Adipose tissue (tissue), 3 donors: ENCODE data around the gene KCNQ1OT1. TPM values are rescaled to one million over a fixed set of nuclear protein-coding genes. Genes with fewer than 3 reads are reported as not detected.

ENCODE experiments used
- H3K27ac ChIP-seq: one replicate; pipeline ENCODE4 v1.5.1; 2013; ENCODE audit warnings: low read depth, low read length
- WGBS, 3 donors: extraction: QIAGEN DNeasy Blood & Tissue Kit; methylation state at CpG; one replicate each; pipeline ENCODE4 v1.1.7; 2013; 5-methylcytosine and 5-hydroxymethylcytosine counted together
- polyA plus RNA-seq, 3 donors: library from polyadenylated mRNA; stranded (reverse); fragments of 200-250 nt; gene quantifications; one replicate each; pipeline ENCODE4 v1.2.3, GENCODE V29; 2013
- donor health status: healthy with polysubstance abuse.
- donor health status: Bipolar disorder and iron deficiency.
- donor health status: healthy.

KCNQ1OT1 gene
- polyA plus RNA-seq, 3 donors: 0.03 to 0.45 (median 0.06) TPM

DNA sequence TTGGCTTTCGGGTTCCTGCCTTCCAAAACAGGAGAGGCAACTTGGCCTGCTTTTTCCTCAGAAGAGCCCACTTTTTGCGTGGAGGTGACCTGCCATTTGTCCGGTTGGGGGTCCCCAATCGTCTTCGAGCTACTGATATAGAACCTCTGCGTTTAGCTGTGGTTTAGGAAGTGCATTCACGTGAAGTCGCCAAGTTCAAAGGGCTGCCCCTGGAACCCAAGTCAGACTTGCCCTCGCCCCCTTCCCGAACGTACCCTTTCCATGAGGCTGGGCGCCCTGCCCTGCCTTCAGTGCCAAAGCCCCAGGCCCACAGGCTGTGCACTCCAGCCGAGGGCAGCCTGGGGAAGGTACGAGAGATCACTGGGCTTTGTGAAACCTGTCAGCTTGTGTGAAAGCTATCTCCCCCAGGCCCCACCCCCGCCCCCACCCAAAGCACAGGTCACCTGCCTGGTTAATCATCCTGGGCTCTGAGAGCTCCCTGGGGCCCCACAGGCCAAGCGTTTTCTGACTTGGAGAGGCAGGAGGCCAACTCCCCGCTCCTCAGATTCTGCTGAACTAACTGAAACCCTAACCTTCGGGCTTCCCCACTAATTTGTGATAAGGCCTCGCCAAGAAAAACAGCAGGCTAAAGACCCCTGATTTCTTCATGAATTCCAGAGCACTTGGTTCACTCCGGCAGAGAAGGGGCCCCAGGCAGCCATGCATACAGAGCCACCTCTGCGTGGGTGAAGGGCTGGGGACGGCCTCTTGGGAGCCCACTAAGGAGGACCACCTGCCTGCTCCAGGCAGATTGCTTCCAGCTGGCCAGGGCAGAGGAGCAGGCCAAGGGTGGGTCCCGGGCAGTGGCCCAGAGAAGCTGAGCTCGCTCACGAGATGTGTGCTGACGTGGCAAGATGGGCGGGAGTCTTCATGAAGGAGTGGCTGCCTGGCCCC lies 25.8 kb upstream of the KCNQ1OT1 start:
- no peak overlapping the region for H3K27ac ChIP-seq
- 75 to 82% (median 79%) methylated on average over 27 of the region's 27 CpGs for WGBS, 3 donors

DNA sequence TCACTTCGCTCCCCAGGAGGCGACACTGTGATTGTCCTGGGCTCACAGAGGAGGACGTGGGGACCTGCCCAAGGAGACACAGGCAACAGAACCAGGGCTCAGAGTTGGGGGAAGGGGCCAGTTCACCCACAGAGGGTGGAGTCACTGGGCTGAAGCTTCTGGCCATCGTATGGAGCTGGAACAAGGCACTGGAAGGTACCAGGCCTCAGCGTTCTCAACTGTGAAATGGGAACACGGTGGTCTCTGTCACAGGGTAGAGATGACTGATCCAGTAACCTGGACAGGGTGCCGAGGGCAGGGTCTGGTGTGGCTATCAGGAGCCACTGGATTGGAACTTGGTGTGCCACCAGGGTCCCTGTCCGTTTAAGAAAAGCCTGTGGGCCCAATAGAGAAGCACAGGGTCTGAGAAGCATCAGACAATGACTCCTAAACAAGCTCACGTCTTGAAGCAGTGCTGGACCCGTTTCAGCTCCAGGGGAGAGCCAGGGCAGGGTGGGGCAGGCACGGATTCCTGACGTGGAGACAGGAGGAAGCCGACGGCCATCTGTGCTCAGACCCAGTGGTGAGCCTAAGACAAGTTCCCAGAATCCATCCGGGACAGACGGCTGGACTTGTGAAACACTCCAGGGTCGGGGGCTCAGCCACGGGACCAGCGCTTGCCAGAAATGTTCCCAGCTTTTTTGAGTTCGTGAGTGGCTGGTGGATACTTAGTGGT lies 25.0 kb upstream of the KCNQ1OT1 start:
- H3K27ac ChIP-seq: no peak overlapping the region
- 73 to 83% (median 75%) methylated on average over 20 of the region's 20 CpGs for WGBS, 3 donors

DNA sequence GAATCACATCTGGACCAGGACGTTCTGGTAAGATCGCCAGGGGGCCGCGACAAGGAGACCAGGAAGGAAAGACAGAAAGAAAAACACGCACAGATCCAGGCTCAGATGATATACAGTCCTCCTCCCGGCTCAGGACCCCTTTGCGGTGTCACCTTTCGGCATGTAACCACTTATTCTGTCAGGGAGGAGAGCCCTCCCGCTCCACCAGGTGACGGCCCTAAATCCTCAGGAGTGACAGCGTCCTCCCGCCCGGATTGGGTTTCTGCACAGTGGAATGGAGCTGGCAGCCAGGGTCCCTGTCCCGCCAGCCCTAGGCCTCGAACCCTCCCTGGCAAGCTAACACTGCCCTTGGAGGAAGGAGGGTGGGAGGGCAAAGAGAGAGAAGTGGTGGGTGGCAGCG lies 24.3 kb upstream of the KCNQ1OT1 start:
- H3K27ac ChIP-seq: no peak overlapping the region
- 95 to 97% (median 95%) methylated on average over 16 of the region's 16 CpGs for WGBS, 3 donors

DNA sequence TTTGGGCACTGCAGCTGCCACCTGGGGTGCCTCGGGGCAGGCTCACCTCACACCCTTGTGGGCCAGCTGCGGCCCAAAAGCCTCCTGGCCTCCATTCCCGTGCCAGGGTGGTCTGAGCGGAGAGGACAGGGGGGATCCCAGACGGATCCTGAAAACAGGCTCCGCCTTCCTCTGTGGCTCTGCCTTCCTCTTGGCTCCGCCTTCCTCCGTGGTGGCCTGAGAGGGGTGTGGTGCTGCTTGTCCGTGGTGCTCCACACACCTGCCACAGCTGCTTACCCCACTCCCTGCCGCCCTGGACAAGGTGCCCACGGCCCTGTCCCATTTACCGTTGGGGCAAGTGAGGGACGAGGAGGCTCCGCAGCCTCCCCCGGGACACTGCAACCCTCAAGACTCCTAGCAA lies 23.2 kb upstream of the KCNQ1OT1 start:
- no peak overlapping the region for H3K27ac ChIP-seq
- 90 to 95% (median 92%) methylated on average over 11 to 15 of the region's 15 CpGs for WGBS, 3 donors

DNA sequence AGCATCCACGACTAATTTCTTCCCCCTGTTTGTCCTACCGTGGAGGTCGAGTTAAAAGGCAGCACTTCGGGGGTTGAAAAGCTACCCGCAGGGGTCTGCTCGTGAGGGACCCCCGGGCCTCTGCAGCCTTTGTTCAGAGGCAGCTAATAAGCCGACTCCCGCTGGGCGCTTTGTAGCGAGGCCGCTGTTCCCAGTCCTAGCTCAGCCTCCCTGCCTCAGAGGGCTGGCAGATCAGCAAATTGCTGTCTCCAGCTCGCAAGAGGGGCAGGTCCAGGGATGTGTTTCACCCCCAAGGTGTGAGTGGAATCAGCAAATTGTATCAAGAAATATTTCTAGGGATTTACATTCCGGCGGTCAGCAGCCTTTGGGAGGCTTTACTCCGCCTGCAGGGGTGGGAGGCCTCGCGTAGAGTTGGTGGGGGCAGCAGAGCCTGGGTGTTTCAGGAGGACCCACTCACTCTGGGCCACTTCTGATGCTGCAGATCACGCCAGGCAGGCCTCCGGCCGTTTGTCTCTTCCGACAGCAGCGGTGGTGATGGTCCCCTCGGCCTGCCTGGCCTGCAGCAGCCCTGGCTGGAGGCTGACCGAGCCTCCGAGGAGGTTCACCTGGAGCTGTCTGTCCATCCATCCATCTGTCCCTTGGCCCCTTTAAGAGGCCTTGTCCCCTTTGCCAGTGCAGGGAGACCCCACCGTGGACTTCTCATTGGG lies 21.6 kb upstream of the KCNQ1OT1 start:
- H3K27ac ChIP-seq: no peak overlapping the region
- 89 to 92% (median 90%) methylated on average over 26 to 27 of the region's 27 CpGs for WGBS, 3 donors

DNA sequence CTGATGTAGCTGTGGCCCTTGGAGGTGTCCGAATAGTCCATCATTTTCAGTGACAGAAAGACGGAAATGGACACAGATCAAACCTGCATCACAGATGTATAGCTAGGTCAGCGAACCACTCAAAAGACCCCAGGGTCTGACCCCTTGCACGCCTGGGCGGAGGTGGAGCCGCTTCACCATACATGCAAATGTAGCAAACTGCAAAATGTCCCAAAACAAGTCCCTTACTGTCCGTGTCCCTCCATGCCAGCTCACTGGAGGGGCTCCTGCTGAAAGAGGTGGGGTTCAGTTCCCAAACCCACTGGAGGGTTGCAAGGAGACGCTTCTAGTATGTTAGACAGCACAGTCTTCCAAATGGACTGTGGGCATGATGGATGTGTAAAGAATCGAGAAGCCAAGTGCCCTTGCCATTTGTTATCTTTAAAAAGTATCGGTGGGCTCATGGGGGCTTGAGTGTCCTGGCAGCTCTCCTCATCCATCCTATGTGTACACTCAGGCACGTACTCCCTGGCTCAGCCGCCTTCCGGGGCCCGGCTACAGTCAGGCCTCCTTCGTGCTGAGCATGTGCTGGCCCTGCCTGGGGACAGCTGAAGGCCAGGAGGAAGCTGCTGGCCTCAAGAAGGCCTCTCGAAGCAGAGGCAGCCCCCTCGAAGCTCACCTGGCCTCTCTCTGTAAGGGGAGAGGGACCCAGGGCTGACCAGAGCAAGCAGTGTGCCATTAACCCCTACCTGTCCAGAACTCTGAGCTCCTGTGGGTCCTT lies 20.2 kb upstream of the KCNQ1OT1 start:
- H3K27ac ChIP-seq: no peak overlapping the region
- WGBS, 3 donors: 85 to 92% (median 88%) methylated on average over 16 to 17 of the region's 17 CpGs

DNA sequence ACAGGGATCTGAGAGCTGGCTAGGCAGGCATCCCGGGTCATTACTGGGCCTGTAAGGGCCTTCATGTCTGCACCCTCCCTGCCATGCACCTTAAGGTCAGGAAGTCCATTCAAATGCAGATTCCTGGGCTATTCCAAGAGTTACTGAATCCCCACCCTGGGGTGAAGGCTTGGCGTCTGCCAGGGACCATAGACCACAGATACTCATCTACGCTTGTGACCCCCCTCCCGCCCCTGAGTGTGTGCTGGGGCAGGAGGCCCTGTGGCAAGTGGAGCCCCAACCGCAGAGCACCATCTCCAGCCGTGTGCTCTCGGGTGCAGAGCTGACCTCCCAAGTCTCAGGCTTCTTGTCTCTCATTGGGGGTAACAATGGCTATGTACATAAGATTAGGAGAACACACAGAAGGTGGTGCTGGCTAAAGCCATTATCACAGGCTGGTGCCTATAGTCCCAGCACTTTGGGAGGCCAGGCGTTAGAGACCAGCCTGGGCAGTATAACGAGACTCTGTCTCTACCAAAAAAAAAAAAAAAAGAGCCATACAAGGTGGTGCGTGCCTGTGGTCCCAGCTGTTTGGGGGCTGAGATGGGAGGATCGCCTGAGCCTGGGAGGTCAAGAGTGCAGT lies 19.1 kb upstream of the KCNQ1OT1 start:
- 89 to 96% (median 96%) methylated on average over 11 of the region's 11 CpGs for WGBS, 3 donors
- no peak overlapping the region for H3K27ac ChIP-seq

DNA sequence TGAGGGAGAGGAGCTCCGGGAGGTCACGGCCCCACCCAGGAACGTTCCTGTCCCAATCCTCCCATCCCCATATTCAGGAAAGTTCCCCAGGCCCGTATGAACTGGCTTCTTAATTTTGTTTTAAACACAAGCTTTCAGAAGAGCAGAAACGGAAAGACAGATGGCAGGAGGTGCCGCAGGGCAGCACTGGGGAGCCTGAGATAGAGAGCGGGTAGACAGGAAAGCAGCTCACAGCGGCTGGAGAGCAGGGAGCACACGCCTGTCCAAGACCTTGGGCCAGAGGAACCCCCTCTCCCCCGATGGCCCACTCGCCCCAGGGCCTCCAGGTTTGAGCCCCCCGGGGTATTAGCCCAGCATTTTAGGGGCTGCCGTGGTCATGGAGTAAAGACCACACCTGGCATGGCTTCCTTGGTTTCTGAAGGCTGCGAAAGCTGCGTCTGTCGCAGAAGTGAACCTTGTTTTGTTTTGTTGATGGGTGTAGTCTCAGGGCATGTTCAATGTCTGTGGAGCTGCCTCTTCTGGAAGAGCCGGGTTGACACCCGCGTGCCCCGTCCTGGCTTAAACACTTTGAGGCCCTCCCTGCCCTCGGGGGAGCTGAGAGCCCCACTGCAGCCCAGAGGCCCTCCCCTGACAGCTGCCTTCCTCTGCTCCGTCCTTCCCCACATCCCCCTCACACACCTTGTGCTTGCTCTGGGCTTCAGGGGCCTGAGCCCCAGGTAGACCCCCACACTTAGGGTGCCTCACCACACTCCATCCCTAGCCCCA lies 17.9 kb upstream of the KCNQ1OT1 start:
- WGBS, 3 donors: 83 to 87% (median 86%) methylated on average over 22 of the region's 22 CpGs
- no peak overlapping the region for H3K27ac ChIP-seq

DNA sequence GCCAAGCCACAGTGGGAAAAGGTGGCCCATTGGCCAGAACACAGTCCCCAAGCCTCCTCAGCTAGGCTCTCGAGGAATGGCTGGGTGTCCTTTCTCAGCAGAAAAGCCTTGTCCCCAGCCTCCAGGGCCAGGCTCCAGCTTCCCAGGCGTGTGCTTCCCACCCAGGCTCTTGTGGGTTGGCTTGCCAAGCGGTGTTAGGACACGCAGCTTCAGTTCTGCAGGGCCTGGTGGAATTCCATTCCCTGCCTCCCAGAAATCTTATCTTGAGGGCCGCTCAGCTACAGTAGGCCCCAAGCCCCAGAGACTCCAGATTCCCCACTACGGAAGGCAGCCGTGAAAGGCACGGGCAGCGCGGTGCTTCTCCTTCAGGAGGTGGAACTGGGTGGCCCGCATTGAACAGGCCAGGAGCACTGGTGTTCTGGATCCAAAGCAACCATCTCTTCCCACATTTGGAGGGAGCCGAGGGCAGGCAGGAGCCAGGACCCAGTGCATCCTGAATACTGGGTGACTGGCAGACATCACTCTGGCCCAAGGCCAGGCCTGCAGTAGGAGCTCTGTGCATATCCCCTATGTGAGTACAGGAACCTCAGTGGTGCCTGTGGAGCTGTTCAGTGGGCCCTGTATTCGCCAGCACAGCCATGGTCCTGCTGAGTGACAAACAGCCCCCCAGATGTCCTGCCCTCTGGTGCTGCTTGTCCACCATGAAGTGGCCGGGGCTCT lies 16.7 kb upstream of the KCNQ1OT1 start:
- no peak overlapping the region for H3K27ac ChIP-seq
- WGBS, 3 donors: 74 to 88% (median 75%) methylated on average over 14 of the region's 14 CpGs

DNA sequence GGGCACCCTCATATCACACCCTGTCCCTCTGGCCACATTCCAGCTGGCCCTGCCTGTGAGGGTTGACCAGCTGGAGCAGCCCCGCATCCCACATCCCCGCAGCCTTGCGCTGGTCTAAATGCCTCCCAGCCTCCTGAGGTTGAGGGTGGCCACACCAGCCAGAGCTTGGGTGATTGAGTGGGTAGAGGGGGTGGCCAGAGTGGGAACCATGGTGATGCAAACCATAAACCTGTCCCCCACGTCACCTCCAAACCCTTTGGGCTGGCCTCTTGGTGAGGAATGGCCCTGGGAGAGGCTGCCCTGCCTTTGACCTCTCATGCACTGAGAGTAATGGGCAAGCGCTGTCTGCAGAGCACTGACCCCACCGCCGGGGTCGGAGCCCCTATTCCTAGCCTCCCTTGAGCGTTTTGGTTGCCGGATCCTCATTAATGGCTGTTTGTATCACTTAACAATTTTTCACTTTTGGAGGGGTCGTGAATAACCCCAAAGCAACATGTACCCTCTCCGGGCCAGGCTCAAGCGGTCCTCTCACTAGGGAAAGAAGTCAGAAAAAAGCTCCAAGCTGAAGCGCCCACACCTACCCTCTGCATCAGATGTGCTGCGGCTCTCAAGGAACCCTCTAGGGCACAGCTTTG lies 16.0 kb upstream of the KCNQ1OT1 start:
- no peak overlapping the region for H3K27ac ChIP-seq
- 90 to 94% (median 92%) methylated on average over 15 of the region's 15 CpGs for WGBS, 3 donors

DNA sequence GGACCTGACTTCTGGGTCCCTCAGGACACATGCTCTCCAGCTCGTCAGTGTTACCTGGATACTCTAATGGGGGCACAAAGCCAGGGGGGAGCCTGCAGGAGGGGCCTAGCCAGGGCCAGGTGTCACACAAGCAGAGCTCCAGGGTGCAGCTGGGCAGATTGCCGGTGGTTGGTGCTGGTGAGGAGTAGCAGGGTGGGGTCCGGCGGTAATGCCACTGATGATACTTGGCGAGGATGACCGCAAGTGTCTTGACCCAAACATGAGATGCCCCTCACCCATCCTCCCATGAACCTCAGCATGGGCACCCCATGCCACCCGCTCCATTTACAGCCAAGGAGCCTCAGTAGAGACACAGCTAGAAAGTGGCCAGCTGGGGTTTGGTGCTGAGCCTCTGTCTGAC lies 15.1 kb upstream of the KCNQ1OT1 start:
- 96 to 98% (median 98%) methylated on average over 7 of the region's 7 CpGs for WGBS, 3 donors

DNA sequence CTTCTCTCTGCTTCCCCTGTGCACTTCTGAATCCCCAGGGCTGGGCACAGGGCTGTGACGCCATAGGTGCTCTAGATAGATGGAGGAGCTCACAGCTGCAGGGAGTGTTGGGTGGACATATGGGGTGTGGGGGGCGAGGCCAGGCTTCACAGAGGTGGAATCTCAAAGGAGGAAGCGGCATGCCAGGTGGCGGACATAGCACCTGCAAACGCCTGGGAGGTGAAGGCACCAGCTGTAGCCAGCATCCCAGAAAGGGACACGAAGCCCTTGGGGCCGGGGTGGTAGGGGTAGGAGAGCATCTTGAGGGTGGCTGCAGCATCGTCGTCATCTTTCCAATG lies 14.6 kb upstream of the KCNQ1OT1 start:
- H3K27ac ChIP-seq: no peak overlapping the region
- 92 to 97% (median 95%) methylated on average over 9 of the region's 9 CpGs for WGBS, 3 donors

More for the DNA sequence above, 15.1 kb upstream of the KCNQ1OT1 start:
- no peak overlapping the region for H3K27ac ChIP-seq

DNA sequence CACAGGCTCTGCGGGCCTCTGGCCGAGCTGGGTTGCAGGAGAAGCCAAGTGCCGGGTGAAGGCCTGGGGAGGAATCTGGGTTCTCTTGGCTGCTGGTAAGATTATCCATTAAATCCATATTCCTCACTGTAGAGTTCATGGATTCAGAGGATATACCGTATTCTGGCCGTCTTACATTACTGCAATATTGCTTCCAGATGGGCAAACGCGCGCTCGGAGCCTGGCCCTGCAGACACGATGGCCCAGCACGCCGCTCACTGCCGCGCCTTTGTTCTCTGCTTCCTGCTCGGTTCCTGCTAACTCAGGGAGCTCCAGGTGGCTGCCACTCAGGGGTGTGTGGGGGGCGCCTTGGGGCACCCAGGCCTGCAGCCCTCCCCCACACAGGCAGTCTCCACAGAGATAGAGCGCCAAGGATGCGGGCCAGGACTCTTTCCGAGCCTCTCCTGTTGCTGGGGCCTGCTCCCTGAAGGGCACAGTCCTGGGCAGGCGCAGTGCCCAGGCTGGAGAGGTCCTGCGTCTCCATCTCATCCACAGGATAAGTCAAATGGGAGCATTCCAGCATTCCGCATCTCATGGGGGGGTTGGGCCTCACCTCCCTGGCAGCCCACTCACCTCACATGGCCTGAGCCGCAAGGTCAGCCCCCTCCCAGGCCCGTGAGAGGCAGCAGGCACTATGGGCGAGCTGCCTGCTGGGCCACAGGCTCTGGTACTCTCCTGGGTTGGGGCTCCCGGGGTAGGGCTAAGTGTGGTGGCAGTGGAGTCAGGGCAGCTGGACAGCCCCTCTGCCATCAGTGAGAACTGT lies 14.1 kb upstream of the KCNQ1OT1 start:
- 87 to 95% (median 93%) methylated on average over 26 of the region's 26 CpGs for WGBS, 3 donors
- no peak overlapping the region for H3K27ac ChIP-seq

DNA sequence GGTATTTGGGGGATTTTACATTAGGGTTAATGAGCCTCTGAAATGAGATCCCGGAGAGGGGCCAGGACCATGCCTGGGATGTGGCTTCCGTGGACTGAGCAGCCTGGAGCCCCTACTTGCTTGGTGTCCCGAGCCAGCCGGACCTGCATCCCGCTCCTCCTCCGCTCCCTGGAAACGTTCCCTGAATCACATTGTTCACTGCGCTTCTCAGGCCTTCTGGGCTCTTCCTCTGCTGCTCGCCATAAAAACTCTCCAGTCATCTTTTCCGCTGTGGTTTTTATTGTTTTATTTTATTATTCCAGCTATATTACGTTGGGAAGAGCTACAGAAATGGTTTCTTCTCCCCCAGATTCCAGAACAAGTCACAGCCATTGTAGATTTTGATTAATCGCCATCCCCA lies 13.3 kb upstream of the KCNQ1OT1 start:
- H3K27ac ChIP-seq: no peak overlapping the region
- 86 to 92% (median 88%) methylated on average over 12 of the region's 12 CpGs for WGBS, 3 donors

DNA sequence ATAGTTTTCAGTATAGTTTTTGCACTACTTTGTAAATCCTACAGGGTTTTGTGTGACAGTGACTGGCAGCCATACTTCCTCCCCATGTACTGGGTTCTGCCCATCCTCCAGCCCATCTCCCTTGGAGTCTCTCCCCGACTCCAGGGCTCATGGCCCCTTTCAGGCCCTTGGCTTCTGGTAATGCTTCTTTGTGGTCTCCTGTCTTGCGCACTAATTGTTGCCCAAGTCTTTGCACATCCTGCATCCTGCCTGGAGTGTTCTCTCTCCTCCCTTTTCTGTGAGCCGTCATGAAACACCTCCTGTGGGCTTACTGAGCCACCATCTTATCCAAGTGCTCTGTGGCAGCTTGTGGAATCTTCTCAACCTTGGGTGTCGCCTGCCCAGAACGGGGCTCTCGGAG lies 11.4 kb upstream of the KCNQ1OT1 start:
- 77 to 94% (median 86%) methylated on average over 6 of the region's 6 CpGs for WGBS, 3 donors
- no peak overlapping the region for H3K27ac ChIP-seq

DNA sequence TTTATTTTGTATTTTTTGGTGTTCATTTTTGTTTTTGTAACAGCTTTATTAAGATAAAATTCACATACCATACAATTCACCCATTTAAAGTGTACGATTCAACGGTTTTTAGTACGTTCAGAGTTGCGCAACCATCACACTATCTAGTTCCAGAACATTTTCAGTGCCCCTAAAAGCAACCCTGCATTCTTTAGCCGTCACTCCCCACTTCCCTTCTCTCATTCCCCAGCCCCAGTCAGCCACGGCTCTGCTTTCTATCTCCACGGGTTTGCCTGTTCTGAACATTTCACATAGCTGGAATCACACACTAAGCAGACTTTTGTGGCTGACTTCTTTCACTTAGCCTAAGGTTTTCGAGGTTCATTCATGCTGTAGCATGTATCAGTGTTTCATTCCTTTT lies 9.6 kb upstream of the KCNQ1OT1 start:
- no peak overlapping the region for H3K27ac ChIP-seq
- 24 to 72% (median 34%) methylated on average over 8 of the region's 8 CpGs for WGBS, 3 donors
